Eye (tissue), 1 donor: ENCODE data around the gene SLC35A5.

ENCODE experiments used
- DNase-seq: peaks from one replicate; pipeline ENCODE4 v3.0.0-alpha.2; 2015

The SLC35A5 gene

DNA sequence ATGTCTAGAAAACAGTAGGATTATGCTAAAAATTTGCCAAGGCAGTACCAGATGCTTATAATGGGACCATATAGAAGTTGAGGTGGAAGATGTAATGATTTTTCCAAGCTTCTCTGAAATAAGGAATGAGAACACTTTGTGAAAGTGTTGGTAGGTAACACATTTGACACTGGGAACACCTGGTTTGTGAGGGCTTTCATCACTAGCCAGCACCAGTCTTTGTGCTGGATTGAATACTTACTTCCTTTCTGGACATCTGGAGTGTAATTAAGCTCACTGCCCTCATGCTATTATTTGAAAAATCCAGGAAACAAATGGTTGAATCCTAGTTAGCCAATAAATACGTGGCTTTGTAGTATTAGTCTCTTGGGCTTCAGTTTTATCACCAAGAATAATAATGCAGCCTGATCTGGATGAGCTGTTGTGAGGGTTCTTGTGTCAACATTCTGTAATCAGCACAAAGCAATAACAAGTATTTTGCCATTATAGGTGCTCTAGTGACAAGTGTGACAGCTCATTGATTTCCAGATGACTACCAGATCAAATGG is 66.1 kb downstream of the SLC35A5 start:
- DNase-seq = no peak

DNA sequence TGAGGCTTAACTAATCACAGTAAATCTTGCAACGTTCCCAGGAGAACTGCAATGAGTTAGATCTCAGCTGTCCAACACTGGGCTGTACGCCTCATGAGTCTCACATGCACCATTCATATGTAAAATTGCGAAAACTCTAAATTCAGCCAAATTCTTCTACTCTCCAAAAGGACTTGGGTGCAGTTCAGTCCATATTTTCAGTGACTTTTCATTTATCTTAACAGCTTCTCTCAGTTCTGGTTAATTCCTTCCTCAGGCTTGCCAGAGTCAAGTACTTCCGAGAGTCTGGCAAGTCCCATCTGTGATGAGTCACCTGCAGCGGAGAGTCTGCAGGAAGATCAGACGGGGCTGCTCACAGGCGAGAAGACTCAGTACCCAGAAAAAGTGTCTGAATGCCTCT is 67.6 kb downstream of the SLC35A5 start:
- no peak for DNase-seq

DNA sequence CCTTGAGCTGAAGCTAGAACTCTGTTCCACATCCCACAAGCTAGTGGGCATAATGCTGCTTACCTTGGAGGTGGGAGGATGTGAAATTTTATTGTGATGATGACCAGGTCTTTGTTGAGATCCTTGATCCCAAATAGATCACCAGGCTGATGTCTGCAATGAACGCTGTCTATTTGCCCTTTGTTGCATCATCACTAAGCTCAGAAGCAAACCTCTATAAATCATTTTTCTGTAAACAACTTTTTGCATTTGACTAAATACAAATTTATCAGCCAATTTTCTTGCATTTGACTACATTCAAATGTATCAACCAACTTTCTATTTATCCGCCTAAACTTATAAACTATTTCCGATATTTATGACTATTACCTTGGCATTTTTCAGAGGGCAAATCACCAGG is 69.4 kb downstream of the SLC35A5 start:
- DNase-seq = no peak

DNA sequence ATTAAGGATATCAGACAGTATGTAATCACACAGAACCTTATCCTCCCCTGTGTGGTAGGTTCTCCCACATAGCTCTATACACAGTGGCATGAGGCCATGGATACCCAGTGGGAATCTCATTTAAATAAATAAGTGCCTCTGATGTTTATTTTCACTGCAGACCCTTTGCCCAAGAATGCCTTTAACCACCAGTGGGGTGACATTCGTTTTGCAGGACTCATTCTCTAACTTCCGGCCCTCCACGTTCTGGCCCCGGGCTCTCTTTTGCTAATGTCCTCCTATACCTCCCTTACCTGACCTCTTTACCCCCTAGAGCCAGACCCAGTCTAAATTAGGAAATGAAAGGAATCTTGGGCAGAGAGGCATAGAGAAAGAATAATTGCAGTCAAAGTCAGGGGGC is 70.8 kb downstream of the SLC35A5 start:
- DNase-seq = no peak

DNA sequence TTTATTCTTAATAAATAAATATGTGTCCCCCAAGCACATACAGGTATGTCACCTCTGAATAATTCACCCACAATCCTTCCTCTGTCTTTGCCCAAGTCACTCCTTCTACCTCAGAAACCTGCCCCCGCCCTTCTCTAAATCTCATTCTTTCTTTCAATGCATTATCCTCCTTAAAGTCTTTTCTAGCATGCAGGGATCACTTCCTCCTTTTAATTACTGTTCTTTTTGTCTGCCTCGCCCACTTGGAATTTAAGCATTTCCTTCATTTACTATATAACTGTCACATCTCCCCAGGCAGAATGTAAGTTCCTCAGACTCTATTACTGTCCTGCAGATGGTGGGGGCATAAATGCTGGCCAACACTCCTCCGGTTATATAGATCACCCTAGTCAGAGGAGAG is 71.3 kb downstream of the SLC35A5 start:
- DNase-seq = no peak

DNA sequence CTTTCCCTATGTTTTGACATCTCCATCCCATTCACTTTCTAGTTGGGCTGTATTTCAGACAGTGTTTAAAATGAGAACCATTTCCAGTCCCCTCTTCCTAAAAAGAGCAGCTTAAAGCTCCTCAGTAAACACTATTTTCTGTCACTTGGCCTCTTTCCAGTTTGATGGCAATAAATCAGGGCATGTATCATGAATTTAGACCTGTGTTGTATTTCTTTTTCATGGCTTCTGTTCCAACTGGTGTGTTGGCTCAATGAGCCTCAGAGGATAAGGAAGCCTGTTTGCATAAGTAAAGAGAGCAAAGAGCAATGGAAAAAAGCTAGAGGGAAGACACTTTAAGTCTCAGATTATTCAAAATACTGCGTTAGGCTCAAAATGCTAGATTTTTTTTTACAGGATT is 71.9 kb downstream of the SLC35A5 start:
- no peak for DNase-seq

DNA sequence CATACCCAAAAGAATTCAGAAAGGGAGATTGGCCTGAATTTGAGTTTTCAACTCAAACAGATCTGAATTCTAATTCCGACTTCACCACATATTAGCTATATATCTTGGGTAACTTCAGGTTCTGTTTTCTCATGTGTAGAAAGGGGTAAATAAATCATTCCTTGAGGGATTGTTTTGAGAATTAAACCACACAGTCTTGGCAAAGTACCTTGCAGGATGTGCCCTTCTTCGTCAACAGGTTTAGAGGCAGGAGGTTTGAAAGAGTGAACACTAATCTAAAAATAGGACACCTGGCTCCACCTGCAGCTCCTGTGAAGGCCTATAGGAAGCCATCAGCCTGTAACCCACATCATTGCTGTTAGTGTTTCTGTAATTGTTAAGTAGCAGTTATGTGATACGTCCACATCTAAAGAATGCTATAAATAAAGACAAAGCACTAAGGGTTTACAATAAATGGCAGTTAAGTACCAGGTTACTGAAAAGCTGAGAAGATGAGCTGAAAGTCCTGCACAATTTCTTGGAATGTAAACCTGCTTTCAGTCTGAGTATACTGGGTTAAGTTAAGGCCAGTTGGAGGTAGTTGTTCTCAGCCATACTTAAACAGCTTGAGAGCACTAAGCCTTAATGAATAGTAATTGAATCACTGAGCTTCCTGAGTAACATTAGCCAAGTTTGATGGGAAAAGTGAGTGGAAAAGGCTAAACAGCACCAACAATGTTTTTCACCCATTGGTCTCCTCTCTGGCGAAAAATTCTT is 73.1 kb downstream of the SLC35A5 start:
- DNase-seq = no peak
